ENCODE results near the gene MATN1. TPM values are rescaled to one million over a fixed set of nuclear protein-coding genes. Genes with fewer than 3 reads are reported as not detected.

MATN1 gene
- total RNA-seq, 2 donors from 2014 or later: 2.1 to 3.7 TPM

- ATAC-seq (peak; percentile 12), DNase-seq (no peak)
- H3K9me3 ChIP-seq (ENCODE audit: control insufficient read depth, low read length, poor library complexity, severe bottlenecking): no peaks in the 10 kb centered on the region
- peaks cover 76% of the 10 kb centered on the region for H3K4me1 Mint-ChIP-seq
- H3K36me3 Mint-ChIP-seq (ENCODE audit: low read depth): peaks cover 13% of the 10 kb centered on the region
- peak overlapping the region; percentile 100 for H3K4me3 Mint-ChIP-seq
- H3K27me3 Mint-ChIP-seq: no peaks in the 10 kb centered on the region
- H3K27ac Mint-ChIP-seq: peak overlapping the region; percentile 100
These were observed 31.3 kb upstream of the MATN1 start for GRCh38 chr1:30754684-30755171.

- peaks cover 13% of the 10 kb centered on the region for H3K36me3 Mint-ChIP-seq (ENCODE audit: low read depth)
- H3K27ac Mint-ChIP-seq: peak overlapping the region; percentile 100
- ATAC-seq (no peak), DNase-seq (no peak)
- peak overlapping the region; percentile 100 for H3K4me3 Mint-ChIP-seq
- peaks cover 78% of the 10 kb centered on the region for H3K4me1 Mint-ChIP-seq
- H3K27me3 Mint-ChIP-seq: no peaks in the 10 kb centered on the region
- H3K9me3 ChIP-seq (ENCODE audit: control insufficient read depth, low read length, poor library complexity, severe bottlenecking): no peaks in the 10 kb centered on the region
These were observed 30.3 kb upstream of the MATN1 start for GRCh38 chr1:30753660-30754123.

GRCh38 chr1:30753118-30753517, 29.7 kb upstream of the MATN1 start:
- Mint-ChIP-seq H3K36me3 (ENCODE audit: low read depth) (peaks cover 13% of the 10 kb centered on the region), H3K27ac (peak overlapping the region; percentile 100), H3K27me3 (no peaks in the 10 kb centered on the region), H3K4me1 (peaks cover 78% of the 10 kb centered on the region), H3K4me3 (peak overlapping the region; percentile 100)
- DNase-seq (no peak), ATAC-seq (no peak)
- no peaks in the 10 kb centered on the region for H3K9me3 ChIP-seq (ENCODE audit: control insufficient read depth, low read length, poor library complexity, severe bottlenecking)

- peak overlapping the region; percentile 100 for H3K27ac Mint-ChIP-seq
- H3K4me1 Mint-ChIP-seq: peaks cover 80% of the 10 kb centered on the region
- peak overlapping the region; percentile 100 for H3K4me3 Mint-ChIP-seq
- ATAC-seq: no peak
- no peaks in the 10 kb centered on the region for H3K9me3 ChIP-seq (ENCODE audit: control insufficient read depth, low read length, poor library complexity, severe bottlenecking)
- no peak for DNase-seq
- H3K36me3 Mint-ChIP-seq (ENCODE audit: low read depth): peaks cover 15% of the 10 kb centered on the region
- no peaks in the 10 kb centered on the region for H3K27me3 Mint-ChIP-seq
These were observed 29.2 kb upstream of the MATN1 start for GRCh38 chr1:30752651-30752908.

GRCh38 chr1:30751830-30752650, 28.7 kb upstream of the MATN1 start:
- ATAC-seq (no peak), DNase-seq (no peak)
- H3K4me1 Mint-ChIP-seq: peaks cover 80% of the 10 kb centered on the region
- no peaks in the 10 kb centered on the region for H3K9me3 ChIP-seq (ENCODE audit: control insufficient read depth, low read length, poor library complexity, severe bottlenecking)
- H3K27ac Mint-ChIP-seq: peak overlapping the region; percentile 100
- H3K27me3 Mint-ChIP-seq: no peaks in the 10 kb centered on the region
- H3K4me3 Mint-ChIP-seq: peak overlapping the region; percentile 100
- peaks cover 15% of the 10 kb centered on the region for H3K36me3 Mint-ChIP-seq (ENCODE audit: low read depth)

- ATAC-seq (no peak), DNase-seq (no peak)
- H3K36me3 Mint-ChIP-seq (ENCODE audit: low read depth): peaks cover 16% of the 10 kb centered on the region
- H3K27me3 Mint-ChIP-seq: no peaks in the 10 kb centered on the region
- H3K27ac Mint-ChIP-seq: peak overlapping the region; percentile 100
- peaks cover 90% of the 10 kb centered on the region for H3K4me1 Mint-ChIP-seq
- H3K4me3 Mint-ChIP-seq: peak overlapping the region; percentile 100
- H3K9me3 ChIP-seq (ENCODE audit: control insufficient read depth, low read length, poor library complexity, severe bottlenecking): no peaks in the 10 kb centered on the region
These were observed 27.4 kb upstream of the MATN1 start for GRCh38 chr1:30750731-30751291.

GRCh38 chr1:30749691-30750583, 26.6 kb upstream of the MATN1 start:
- H3K4me3 Mint-ChIP-seq: peak overlapping the region; percentile 100
- no peaks in the 10 kb centered on the region for H3K9me3 ChIP-seq (ENCODE audit: control insufficient read depth, low read length, poor library complexity, severe bottlenecking)
- ATAC-seq: peak; percentile 80
- peaks cover 9% of the 10 kb centered on the region for H3K36me3 Mint-ChIP-seq (ENCODE audit: low read depth)
- H3K27ac Mint-ChIP-seq: peak overlapping the region; percentile 100
- peaks cover 89% of the 10 kb centered on the region for H3K4me1 Mint-ChIP-seq
- H3K27me3 Mint-ChIP-seq: no peaks in the 10 kb centered on the region
- DNase-seq: peak; percentile 38 to 68 (median 63)

- ATAC-seq (no peak), DNase-seq (no peak)
- H3K27ac Mint-ChIP-seq: peak overlapping the region; percentile 100
- peaks cover 9% of the 10 kb centered on the region for H3K36me3 Mint-ChIP-seq (ENCODE audit: low read depth)
- H3K27me3 Mint-ChIP-seq: no peaks in the 10 kb centered on the region
- no peaks in the 10 kb centered on the region for H3K9me3 ChIP-seq (ENCODE audit: control insufficient read depth, low read length, poor library complexity, severe bottlenecking)
- peak overlapping the region; percentile 100 for H3K4me3 Mint-ChIP-seq
- peaks cover 92% of the 10 kb centered on the region for H3K4me1 Mint-ChIP-seq
These were observed 25.5 kb upstream of the MATN1 start for GRCh38 chr1:30748699-30749401.

GRCh38 chr1:30748098-30748698, 24.8 kb upstream of the MATN1 start:
- no peak for ATAC-seq
- H3K4me3 Mint-ChIP-seq: peak overlapping the region; percentile 100
- H3K4me1 Mint-ChIP-seq: peaks cover 92% of the 10 kb centered on the region
- no peaks in the 10 kb centered on the region for H3K27me3 Mint-ChIP-seq
- H3K9me3 ChIP-seq (ENCODE audit: control insufficient read depth, low read length, poor library complexity, severe bottlenecking): no peaks in the 10 kb centered on the region
- peaks cover 9% of the 10 kb centered on the region for H3K36me3 Mint-ChIP-seq (ENCODE audit: low read depth)
- peak overlapping the region; percentile 100 for H3K27ac Mint-ChIP-seq
- no peak for DNase-seq

GRCh38 chr1:30747033-30748008, 23.9 kb upstream of the MATN1 start:
- ATAC-seq (no peak), DNase-seq (no peak)
- Mint-ChIP-seq H3K4me3 (peak overlapping the region; percentile 100), H3K4me1 (peaks cover 88% of the 10 kb centered on the region), H3K27me3 (no peaks in the 10 kb centered on the region), H3K36me3 (ENCODE audit: low read depth) (peaks cover 7% of the 10 kb centered on the region), H3K27ac (peak overlapping the region; percentile 100)
- H3K9me3 ChIP-seq (ENCODE audit: control insufficient read depth, low read length, poor library complexity, severe bottlenecking): no peaks in the 10 kb centered on the region

GRCh38 chr1:30746212-30747032, 23.0 kb upstream of the MATN1 start:
- peaks cover 88% of the 10 kb centered on the region for H3K4me1 Mint-ChIP-seq
- no peak for DNase-seq
- peaks cover 11% of the 10 kb centered on the region for H3K36me3 Mint-ChIP-seq (ENCODE audit: low read depth)
- H3K9me3 ChIP-seq (ENCODE audit: control insufficient read depth, low read length, poor library complexity, severe bottlenecking): no peaks in the 10 kb centered on the region
- H3K27me3 Mint-ChIP-seq: no peaks in the 10 kb centered on the region
- ATAC-seq: no peak
- peak overlapping the region; percentile 100 for H3K27ac Mint-ChIP-seq
- peak overlapping the region; percentile 100 for H3K4me3 Mint-ChIP-seq
